PC-9 (cell line): ENCODE data around the gene EVI5. TPM values are rescaled to one million over a fixed set of nuclear protein-coding genes. Genes with fewer than 3 reads are reported as not detected.

ENCODE experiments used
- BruUV-seq: library from RNA; stranded (reverse); fragments of 400-500 nt; replicated peaks from 2 replicates; lab custom pipeline; 2021; lab: Mats Ljungman, UMichigan
- CTCF ChIA-PET: fragments of 300-600 bp; sonication (Branson Sonifier 250); formaldehyde crosslinking; loops from one replicate; lab custom pipeline; 2022; ENCODE audit warnings: antibody characterized with exemption; lab: Charles Lee
- POLR2A ChIA-PET: fragments of 300-600 bp; sonication (Branson Sonifier 250); formaldehyde crosslinking; loops from one replicate; lab custom pipeline; 2022; ENCODE audit warnings: antibody characterized with exemption; ENCODE audit not compliant: unreplicated experiment; lab: Charles Lee
- DNase-seq, 2 experiments: peaks; one replicate each; pipeline versions ENCODE4 v3.0.0 to v3.0.0-alpha.2; 2015 to 2022; ENCODE audit warnings: mixed read lengths in 1 of 2
- H2AFZ ChIP-seq: fragments of 200-600 bp; sonication (generic); 2 replicates; pipeline ENCODE4 v1.8.1; 2017; ENCODE audit warnings: antibody characterized with exemption
- H3F3A ChIP-seq: fragments of 200-600 bp; sonication (generic); 2 replicates; pipeline ENCODE4 v1.8.1; 2017; ENCODE audit warnings: antibody characterized with exemption, mild to moderate bottlenecking, low read depth; ENCODE audit not compliant: insufficient read depth
- H3K27ac ChIP-seq: fragments of 200-600 bp; sonication (generic); 2 replicates; pipeline ENCODE4 v1.6.1; 2016; ENCODE audit warnings: mixed run types
- H3K27me3 ChIP-seq: fragments of 200-600 bp; sonication (generic); 2 replicates; pipeline ENCODE4 v1.6.1; 2016; ENCODE audit warnings: low read depth, mixed run types; ENCODE audit not compliant: insufficient read depth
- H3K36me3 ChIP-seq: fragments of 200-600 bp; sonication (generic); 2 replicates; pipeline ENCODE4 v1.6.1; 2016; ENCODE audit warnings: low read depth, mixed run types
- H3K4me1 ChIP-seq: fragments of 200-600 bp; sonication (generic); replicated peaks from 2 replicates; pipeline ENCODE4 v1.6.1; 2016; ENCODE audit warnings: mixed run types; ENCODE audit not compliant: insufficient read depth
- H3K4me2 ChIP-seq: fragments of 200-600 bp; sonication (generic); 2 replicates; pipeline ENCODE4 v1.6.1; 2017; ENCODE audit warnings: mixed run types
- H3K4me3 ChIP-seq: fragments of 200-600 bp; sonication (generic); 2 replicates; pipeline ENCODE4 v1.6.1; 2016; ENCODE audit warnings: mixed run types
- H3K79me2 ChIP-seq: fragments of 200-600 bp; sonication (generic); 2 replicates; pipeline ENCODE4 v1.6.1; 2017; ENCODE audit warnings: low read depth, mixed run types
- H3K9me2 ChIP-seq: fragments of 200-600 bp; sonication (generic); 2 replicates; pipeline ENCODE4 v1.8.1; 2017; ENCODE audit warnings: mild to moderate bottlenecking; ENCODE audit not compliant: insufficient read depth
- H3K9me3 ChIP-seq: fragments of 200-600 bp; sonication (generic); 2 replicates; pipeline ENCODE4 v1.8.1; 2016; ENCODE audit warnings: low read depth; ENCODE audit not compliant: insufficient read depth
- H4K20me1 ChIP-seq: fragments of 200-600 bp; sonication (generic); 2 replicates; pipeline ENCODE4 v1.8.1; 2017; ENCODE audit not compliant: insufficient read depth
- CTCF ChIP-seq: fragments of 200-600 bp; sonication (generic); conservative IDR thresholded peaks from 2 replicates; pipeline ENCODE4 v1.6.1; 2017; ENCODE audit warnings: mixed run types, antibody characterized with exemption, mild to moderate bottlenecking, moderate library complexity
- EZH2 ChIP-seq: fragments of 200-600 bp; sonication (generic); IDR thresholded peaks from 2 replicates; pipeline ENCODE4 v1.8.0; 2017; ENCODE audit warnings: antibody characterized with exemption, low read depth
- intact Hi-C: fragments of 100-400 bp; cut with micrococcal nuclease; formaldehyde crosslinking; loops from one replicate; pipeline ENCODE4 v1.10.0; 2022; ENCODE audit not compliant: unreplicated experiment
- total RNA-seq: library from RNA; stranded (reverse); gene quantifications from 2 replicates; pipeline ENCODE4 v1.2.3, GENCODE V29; 2021

Gene EVI5
- total RNA-seq, 1 experiment from 2014 or later = 32.0 TPM

GRCh38 chr1:92572520-92572919 lies 212.4 kb downstream of the EVI5 start:
- intact Hi-C loops = loop anchor here (5.0 kb wide), 1 partner anchor 710 kb away; no protein-coding TSS in a partner anchor
- Histone ChIP-seq H3K4me1 (no peaks in the 10 kb centered on the region), H3K27ac (no peak overlapping the region), H3K4me3 (no peak overlapping the region), H4K20me1 (no peaks in the 10 kb centered on the region), H3K36me3 (no peaks in the 10 kb centered on the region), H2AFZ (no peak overlapping the region), H3K9me3 (no peaks in the 10 kb centered on the region), H3K27me3 (no peaks in the 10 kb centered on the region), H3K79me2 (no peaks in the 10 kb centered on the region), H3K9me2 (no peaks in the 10 kb centered on the region), H3K4me2 (no peak overlapping the region), H3F3A (no peaks in the 10 kb centered on the region)
- POLR2A ChIA-PET = no interaction called here
- DNase-seq = no peak
- no TSS peak for BruUV-seq
- CTCF ChIA-PET = no interaction called here
- TF ChIP-seq EZH2 (no peak), CTCF (no peak)

GRCh38 chr1:92571578-92571977 lies 213.3 kb downstream of the EVI5 start:
- BruUV-seq = no TSS peak
- intact Hi-C loops = loop anchor here (5.0 kb wide), 1 partner anchor 709 kb away; no protein-coding TSS in a partner anchor

GRCh38 chr1:92567211-92567868 lies 217.6 kb downstream of the EVI5 start:
- H3K9me2 ChIP-seq = no peaks in the 10 kb centered on the region
- no TSS peak for BruUV-seq
- no peaks in the 10 kb centered on the region for H3K79me2 ChIP-seq
- H3K36me3 ChIP-seq = no peaks in the 10 kb centered on the region
- no peaks in the 10 kb centered on the region for H3K27me3 ChIP-seq
- intact Hi-C loops = no loop called here
- DNase-seq = no peak
- H3K9me3 ChIP-seq = no peaks in the 10 kb centered on the region
- H3K4me1 ChIP-seq = no peaks in the 10 kb centered on the region
- H3F3A ChIP-seq = no peaks in the 10 kb centered on the region
- H3K27ac ChIP-seq = no peak overlapping the region
- H4K20me1 ChIP-seq = no peaks in the 10 kb centered on the region
- no peak for TF ChIP-seq CTCF
- TF ChIP-seq EZH2 = no peak
- H3K4me2 ChIP-seq = no peak overlapping the region
- H3K4me3 ChIP-seq = no peak overlapping the region
- no peak overlapping the region for H2AFZ ChIP-seq
- ChIA-PET CTCF (no interaction called here), POLR2A (no interaction called here)

More at GRCh38 chr1:92571578-92571977, 213.3 kb downstream of the EVI5 start:
- Histone ChIP-seq H3K27ac (no peak overlapping the region), H3F3A (no peaks in the 10 kb centered on the region), H3K9me3 (no peaks in the 10 kb centered on the region), H3K4me2 (no peak overlapping the region), H3K4me3 (no peak overlapping the region), H4K20me1 (no peaks in the 10 kb centered on the region), H2AFZ (no peak overlapping the region), H3K4me1 (no peaks in the 10 kb centered on the region), H3K9me2 (no peaks in the 10 kb centered on the region), H3K36me3 (no peaks in the 10 kb centered on the region), H3K27me3 (no peaks in the 10 kb centered on the region), H3K79me2 (no peaks in the 10 kb centered on the region)
- ChIA-PET POLR2A (no interaction called here), CTCF (no interaction called here)
- TF ChIP-seq EZH2 (no peak), CTCF (no peak)
- DNase-seq = no peak
